OCI-LY7 (cell line): ENCODE results near the gene MYO9B. TPM values are rescaled to one million over a fixed set of nuclear protein-coding genes. Genes with fewer than 3 reads are reported as not detected.
A peak's percentile ranks its signal among the peaks of the same experiment; 100 is the strongest.

ENCODE experiments used
- BruUV-seq: library from RNA; stranded (reverse); fragments of 400-500 nt; replicated peaks from 2 replicates; lab custom pipeline; 2021; lab: Mats Ljungman, UMichigan
- CTCF ChIA-PET: fragments of 300-600 bp; sonication (Branson Sonifier 250); formaldehyde crosslinking; loops from one replicate; lab custom pipeline; 2022; ENCODE audit warnings: antibody characterized with exemption; ENCODE audit not compliant: unreplicated experiment; lab: Charles Lee
- POLR2A ChIA-PET: fragments of 300-600 bp; sonication (Branson Sonifier 250); formaldehyde crosslinking; loops from one replicate; lab custom pipeline; 2022; ENCODE audit warnings: antibody characterized with exemption; lab: Charles Lee
- DNase-seq: peaks from one replicate; pipeline ENCODE4 v3.0.0-alpha.2; 2015; ENCODE audit warnings: low spot score
- H2AFZ ChIP-seq: fragments of 200-600 bp; sonication (generic), shearing (Covaris generic); 2 replicates; pipeline ENCODE4 v1.6.1; 2014; ENCODE audit warnings: mild to moderate bottlenecking, antibody characterized with exemption, low read length, moderate library complexity
- H3K27ac ChIP-seq: fragments of 200-600 bp; sonication (generic); 2 replicates; pipeline ENCODE4 v1.5.1; 2014; ENCODE audit warnings: mixed run types, low read depth, mild to moderate bottlenecking, moderate library complexity, low read length, inconsistent platforms; ENCODE audit not compliant: poor library complexity, severe bottlenecking
- H3K36me3 ChIP-seq: fragments of 200-600 bp; sonication (generic); 2 replicates; pipeline ENCODE4 v1.6.1; 2014; ENCODE audit warnings: mild to moderate bottlenecking, antibody characterized with exemption, low read length, moderate library complexity, mixed read lengths; ENCODE audit not compliant: insufficient read depth
- H3K4me1 ChIP-seq: fragments of 200-600 bp; sonication (generic); 2 replicates; pipeline ENCODE4 v1.5.1; 2014; ENCODE audit warnings: mild to moderate bottlenecking, low read length; ENCODE audit not compliant: insufficient read depth, poor library complexity, severe bottlenecking
- H3K4me2 ChIP-seq: fragments of 200-600 bp; sonication (generic); 2 replicates; pipeline ENCODE4 v1.6.1; 2014; ENCODE audit warnings: mild to moderate bottlenecking, low read length
- H3K4me3 ChIP-seq: fragments of 200-600 bp; sonication (generic); 2 replicates; pipeline ENCODE4 v1.5.1; 2014; ENCODE audit warnings: mild to moderate bottlenecking, low read depth, low read length; ENCODE audit not compliant: poor library complexity, severe bottlenecking
- H3K79me2 ChIP-seq: fragments of 200-600 bp; sonication (generic); 2 replicates; pipeline ENCODE4 v1.6.1; 2016; ENCODE audit warnings: low read depth, mild to moderate bottlenecking, low read length, moderate library complexity, mixed read lengths; ENCODE audit not compliant: insufficient read depth
- H3K9me2 ChIP-seq: fragments of 200-600 bp; sonication (generic); 2 replicates; pipeline ENCODE4 v1.6.1; 2016; ENCODE audit warnings: mild to moderate bottlenecking, low read length, mixed read lengths; ENCODE audit not compliant: insufficient read depth
- H3K9me3 ChIP-seq: fragments of 200-600 bp; sonication (generic); 2 replicates; pipeline ENCODE4 v1.6.1; 2014; ENCODE audit warnings: mild to moderate bottlenecking, mixed run types, low read length, mixed read lengths
- H4K20me1 ChIP-seq: fragments of 200-600 bp; sonication (generic); 2 replicates; pipeline ENCODE4 v1.6.1; 2014; ENCODE audit warnings: mild to moderate bottlenecking, antibody characterized with exemption, low read length, moderate library complexity, mixed read lengths; ENCODE audit not compliant: insufficient read depth
- EZH2phosphoT487 ChIP-seq: fragments of 200-600 bp; sonication (generic); IDR thresholded peaks from 2 replicates; pipeline ENCODE4 v1.6.1; 2018; ENCODE audit warnings: low read depth, borderline replicate concordance, mild to moderate bottlenecking, mixed run types, antibody characterized with exemption, low read length, moderate library complexity, mixed read lengths
- intact Hi-C: fragments of 100-400 bp; cut with micrococcal nuclease; formaldehyde crosslinking; loops from one replicate; pipeline ENCODE4 v1.10.0; 2022; ENCODE audit not compliant: unreplicated experiment
- total RNA-seq, 2 experiments: library from RNA; depleted of rRNA in 1 of 2; stranded (reverse); fragments of >200 nt in 1 of 2; shearing (Covaris generic) in 1 of 2; gene quantifications; 2 replicates each; pipeline ENCODE4 v1.2.3, GENCODE V29; 2014 to 2022
- TF ChIP-seq, protein P1 (sequence below): fragments of 200-600 bp; sonication (generic); conservative IDR thresholded peaks from 2 replicates; pipeline ENCODE4 v1.5.1; 2014; ENCODE audit warnings: mild to moderate bottlenecking, antibody characterized with exemption, low read length, moderate library complexity, mixed read lengths

The MYO9B gene
- total RNA-seq, 2 experiments from 2014 or later, result 74.7 to 150 TPM

DNA sequence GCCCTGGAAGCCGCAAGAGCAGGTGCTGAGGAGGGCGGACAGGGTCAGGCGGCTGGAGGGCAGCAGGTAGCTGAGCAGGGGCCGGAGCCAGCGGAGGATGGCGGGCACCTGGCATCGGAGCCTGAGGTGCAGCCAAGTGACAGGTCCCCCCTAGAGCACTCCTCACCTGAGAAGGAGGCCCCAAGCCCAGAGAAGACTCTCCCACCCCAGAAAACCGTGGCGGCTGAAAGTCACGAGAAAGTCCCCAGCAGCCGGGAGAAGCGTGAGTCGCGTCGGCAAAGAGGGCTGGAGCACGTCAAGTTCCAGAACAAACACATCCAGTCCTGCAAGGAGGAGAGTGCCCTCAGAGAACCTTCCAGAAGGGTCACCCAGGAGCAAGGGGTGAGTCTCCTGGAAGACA, 119.0 kb downstream of the MYO9B start:
- H3K4me2 ChIP-seq, result no peak overlapping the region
- no peaks in the 10 kb centered on the region; the same call in 1 of the 2 replicates for H3K9me3 ChIP-seq
- POLR2A ChIA-PET, result no interaction called here
- no peak for TF ChIP-seq EZH2phosphoT487
- TF ChIP-seq, protein P1, sequence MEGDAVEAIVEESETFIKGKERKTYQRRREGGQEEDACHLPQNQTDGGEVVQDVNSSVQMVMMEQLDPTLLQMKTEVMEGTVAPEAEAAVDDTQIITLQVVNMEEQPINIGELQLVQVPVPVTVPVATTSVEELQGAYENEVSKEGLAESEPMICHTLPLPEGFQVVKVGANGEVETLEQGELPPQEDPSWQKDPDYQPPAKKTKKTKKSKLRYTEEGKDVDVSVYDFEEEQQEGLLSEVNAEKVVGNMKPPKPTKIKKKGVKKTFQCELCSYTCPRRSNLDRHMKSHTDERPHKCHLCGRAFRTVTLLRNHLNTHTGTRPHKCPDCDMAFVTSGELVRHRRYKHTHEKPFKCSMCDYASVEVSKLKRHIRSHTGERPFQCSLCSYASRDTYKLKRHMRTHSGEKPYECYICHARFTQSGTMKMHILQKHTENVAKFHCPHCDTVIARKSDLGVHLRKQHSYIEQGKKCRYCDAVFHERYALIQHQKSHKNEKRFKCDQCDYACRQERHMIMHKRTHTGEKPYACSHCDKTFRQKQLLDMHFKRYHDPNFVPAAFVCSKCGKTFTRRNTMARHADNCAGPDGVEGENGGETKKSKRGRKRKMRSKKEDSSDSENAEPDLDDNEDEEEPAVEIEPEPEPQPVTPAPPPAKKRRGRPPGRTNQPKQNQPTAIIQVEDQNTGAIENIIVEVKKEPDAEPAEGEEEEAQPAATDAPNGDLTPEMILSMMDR, result no peak
- no peaks in the 10 kb centered on the region for H3K9me2 ChIP-seq
- no peak for DNase-seq
- BruUV-seq, result TSS peak; percentile 89
- CTCF ChIA-PET, result interaction anchor here (0.6 kb wide), 1 partner anchor 126 kb away, joined by 3 read pairs; no protein-coding TSS in a partner anchor
- peaks cover 40% of the 10 kb centered on the region for H3K4me1 ChIP-seq
- no peak overlapping the region for H2AFZ ChIP-seq
- H4K20me1 ChIP-seq, result no peaks in the 10 kb centered on the region
- no peak overlapping the region for H3K27ac ChIP-seq
- no peaks in the 10 kb centered on the region for H3K79me2 ChIP-seq
- H3K36me3 ChIP-seq, result peaks cover 81% of the 10 kb centered on the region
- no peak overlapping the region for H3K4me3 ChIP-seq
- intact Hi-C loops, result no loop called here

DNA sequence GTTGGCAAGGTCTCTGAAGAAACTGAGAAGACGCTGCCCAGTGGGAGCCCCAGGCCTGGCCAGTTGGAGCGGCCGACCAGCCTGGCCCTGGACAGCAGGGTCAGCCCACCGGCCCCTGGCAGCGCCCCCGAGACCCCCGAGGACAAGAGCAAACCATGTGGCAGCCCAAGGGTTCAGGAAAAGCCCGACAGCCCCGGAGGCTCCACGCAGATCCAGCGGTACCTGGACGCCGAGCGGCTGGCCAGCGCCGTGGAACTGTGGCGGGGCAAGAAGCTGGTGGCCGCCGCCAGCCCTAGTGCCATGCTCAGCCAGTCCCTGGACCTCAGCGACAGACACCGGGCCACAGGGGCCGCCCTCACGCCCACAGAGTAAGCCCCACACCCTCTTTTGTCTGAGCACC, 119.5 kb downstream of the MYO9B start:
- ChIA-PET CTCF (no interaction called here), POLR2A (no interaction called here)
- Histone ChIP-seq H2AFZ (no peak overlapping the region), H3K79me2 (no peaks in the 10 kb centered on the region), H4K20me1 (no peaks in the 10 kb centered on the region), H3K4me3 (no peak overlapping the region), H3K4me2 (no peak overlapping the region), H3K9me2 (no peaks in the 10 kb centered on the region), H3K9me3 (no peaks in the 10 kb centered on the region; the same call in 1 of the 2 replicates), H3K36me3 (peaks cover 81% of the 10 kb centered on the region), H3K27ac (no peak overlapping the region), H3K4me1 (peaks cover 35% of the 10 kb centered on the region)
- TF ChIP-seq, protein P1, result no peak
- no peak for TF ChIP-seq EZH2phosphoT487
- no TSS peak for BruUV-seq
- intact Hi-C loops, result no loop called here
- DNase-seq, result no peak

DNA sequence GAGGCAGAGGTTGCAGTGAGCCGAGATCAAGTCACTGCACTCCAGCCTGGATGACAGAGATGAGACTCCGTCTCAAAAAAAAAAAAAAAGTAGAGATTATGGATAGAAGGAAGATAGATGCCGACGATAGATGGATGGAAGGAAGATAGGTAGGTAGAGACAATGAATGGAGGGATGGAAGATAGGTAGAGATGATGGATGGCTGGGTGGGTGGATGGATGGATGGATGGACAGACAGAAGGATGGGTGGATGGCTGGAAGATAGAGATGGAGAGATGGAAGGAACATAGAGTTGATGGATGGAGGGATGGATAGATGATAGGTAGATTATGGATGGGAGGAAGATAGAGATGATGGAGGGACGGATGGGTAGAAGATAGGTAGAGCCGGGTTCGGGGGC, 121.0 kb downstream of the MYO9B start:
- H3K9me2 ChIP-seq, result no peaks in the 10 kb centered on the region
- BruUV-seq, result no TSS peak
- intact Hi-C loops, result no loop called here

More for the DNA sequence above, 121.0 kb downstream of the MYO9B start:
- Histone ChIP-seq H3K36me3 (peaks cover 83% of the 10 kb centered on the region), H3K4me1 (peaks cover 20% of the 10 kb centered on the region), H3K79me2 (no peaks in the 10 kb centered on the region), H3K4me3 (no peak overlapping the region), H2AFZ (no peak overlapping the region), H3K27ac (no peak overlapping the region), H3K9me3 (no peaks in the 10 kb centered on the region; the same call in 1 of the 2 replicates), H3K4me2 (no peak overlapping the region), H4K20me1 (no peaks in the 10 kb centered on the region)
- TF ChIP-seq, protein P1, result no peak
- TF ChIP-seq EZH2phosphoT487, result no peak
- DNase-seq, result no peak
- ChIA-PET CTCF (no interaction called here), POLR2A (no interaction called here)
